ENCODE results near the gene C16orf74. TPM values are rescaled to one million over a fixed set of nuclear protein-coding genes. Genes with fewer than 3 reads are reported as not detected.

C16orf74 gene
- total RNA-seq, 1 donor from 2014 or later = 1.6 TPM

- no peak for DNase-seq
Measured at GRCh38 chr16:85716680-85717038, 34.2 kb downstream of the C16orf74 start.

GRCh38 chr16:85716022-85716679 lies 34.7 kb downstream of the C16orf74 start:
- DNase-seq = no peak

GRCh38 chr16:85715169-85716021 lies 35.5 kb downstream of the C16orf74 start:
- DNase-seq = no peak

GRCh38 chr16:85712801-85713200 lies 38.1 kb downstream of the C16orf74 start:
- no peak for DNase-seq

- no peak for DNase-seq
Measured at GRCh38 chr16:85711982-85712587, 38.8 kb downstream of the C16orf74 start.

GRCh38 chr16:85710732-85711131 lies 40.2 kb downstream of the C16orf74 start:
- DNase-seq = no peak

- no peak for DNase-seq
Measured at GRCh38 chr16:85709766-85710585, 40.9 kb downstream of the C16orf74 start.

- DNase-seq = no peak
Measured at GRCh38 chr16:85708338-85708737, 42.6 kb downstream of the C16orf74 start.

GRCh38 chr16:85707528-85708095 lies 43.3 kb downstream of the C16orf74 start:
- no peak for DNase-seq

GRCh38 chr16:85706449-85707034 lies 44.4 kb downstream of the C16orf74 start:
- DNase-seq = no peak

GRCh38 chr16:85704900-85705846 lies 45.7 kb downstream of the C16orf74 start:
- DNase-seq = no peak

- DNase-seq = no peak
Measured at GRCh38 chr16:85704011-85704410, 46.9 kb downstream of the C16orf74 start.

- peak; percentile 63 for DNase-seq
Measured at GRCh38 chr16:85699628-85700027, 51.3 kb downstream of the C16orf74 start.

- DNase-seq = no peak
Measured at GRCh38 chr16:85698935-85699558, 51.8 kb downstream of the C16orf74 start.

GRCh38 chr16:85698459-85698891 lies 52.4 kb downstream of the C16orf74 start:
- no peak for DNase-seq

- no peak for DNase-seq
Measured at GRCh38 chr16:85697431-85697830, 53.5 kb downstream of the C16orf74 start.

GRCh38 chr16:85696781-85697180 lies 54.1 kb downstream of the C16orf74 start:
- no peak for DNase-seq

GRCh38 chr16:85695196-85696128 lies 55.4 kb downstream of the C16orf74 start:
- DNase-seq = no peak
